Eye (tissue), 1 donor: Measurements from ENCODE around the gene AP5S1.
A peak's percentile ranks its signal among the peaks of the same experiment; 100 is the strongest.
"Not testable (repeated sequence)": the region's sequence is repeated elsewhere in the genome, so short reads cannot be mapped to it uniquely, and the experiment has no call there.

Source experiments
- DNase-seq: peaks from one replicate; pipeline ENCODE4 v3.0.0-alpha.2; 2015

AP5S1 gene

GRCh38 chr20:3820048-3820900 is at the start of gene AP5S1:
Gene AP5S1 (plus strand): TSS chr20:3820547. CDS start chr20:3822118, 1,571 bp downstream.
- DNase-seq: peak; percentile 99

- no peak for DNase-seq
These were observed 48.7 kb upstream of the AP5S1 start for GRCh38 chr20:3771552-3772058.

GRCh38 chr20:3775457-3776108 is 44.8 kb upstream of the AP5S1 start:
- no peak for DNase-seq

GRCh38 chr20:3777381-3777715 is 43.0 kb upstream of the AP5S1 start:
- DNase-seq: peak; percentile 47

- peak; percentile 62 for DNase-seq
These were observed 42.4 kb upstream of the AP5S1 start for GRCh38 chr20:3777716-3778629.

GRCh38 chr20:3778976-3779375 is 41.4 kb upstream of the AP5S1 start:
- no peak for DNase-seq

- DNase-seq: peak; percentile 98
These were observed 39.0 kb upstream of the AP5S1 start, which contains the start of gene SPEF1 for GRCh38 chr20:3781153-3781910. Gene SPEF1 (minus strand): TSS chr20:3781448. CDS start chr20:3781287, 161 bp downstream.

GRCh38 chr20:3782597-3782996 is 37.8 kb upstream of the AP5S1 start:
- DNase-seq: no peak

GRCh38 chr20:3783068-3783489 is 37.3 kb upstream of the AP5S1 start:
- no peak for DNase-seq

GRCh38 chr20:3783511-3784195 is 36.7 kb upstream of the AP5S1 start:
- no peak for DNase-seq

- DNase-seq: no peak
These were observed 36.0 kb upstream of the AP5S1 start for GRCh38 chr20:3784216-3784853.

GRCh38 chr20:3784863-3785239 is 35.5 kb upstream of the AP5S1 start:
- DNase-seq: no peak

- no peak for DNase-seq
These were observed 34.9 kb upstream of the AP5S1 start for GRCh38 chr20:3785240-3786125.

- peak; percentile 78 for DNase-seq
These were observed 34.2 kb upstream of the AP5S1 start for GRCh38 chr20:3786126-3786484.

- DNase-seq: peak; percentile 94
These were observed 33.6 kb upstream of the AP5S1 start, which contains the start of gene CENPB for GRCh38 chr20:3786665-3787323. Gene CENPB (minus strand): TSS chr20:3786740. CDS start chr20:3786483, 257 bp downstream.

- DNase-seq: no peak
These were observed 32.9 kb upstream of the AP5S1 start for GRCh38 chr20:3787324-3788014.

- DNase-seq: no peak
These were observed 31.6 kb upstream of the AP5S1 start for GRCh38 chr20:3788685-3789155.

GRCh38 chr20:3789201-3789600 is 31.1 kb upstream of the AP5S1 start:
- not testable (repeated sequence) for DNase-seq
